Vagina (tissue), 2 donors: ENCODE data around the gene HDAC7. TPM values are rescaled to one million over a fixed set of nuclear protein-coding genes. Genes with fewer than 3 reads are reported as not detected.

ENCODE experiments used
- DNase-seq, 2 donors: peaks; one replicate each; pipeline ENCODE4 v3.0.0-alpha.2; 2017; ENCODE audit errors: extremely low spot score in 2 of 2
- H3K27ac ChIP-seq: fragments of 200-600 bp; sonication (generic); one replicate; pipeline ENCODE4 v1.5.1; 2019
- H3K27me3 ChIP-seq: fragments of 200-600 bp; sonication (generic); one replicate; pipeline ENCODE4 v1.5.1; 2019
- H3K36me3 ChIP-seq, 2 donors: fragments of 200-600 bp; sonication (generic); one replicate each; pipeline ENCODE4 v1.5.1; 2017 to 2019
- H3K4me1 ChIP-seq: fragments of 200-600 bp; sonication (generic); one replicate; pipeline ENCODE4 v1.5.1; 2019
- H3K4me3 ChIP-seq, 2 donors: fragments of 200-600 bp; sonication (generic); 1 replicate in 1 of 2; 2 replicates in 1 of 2; pipeline ENCODE4 v1.5.1; 2016 to 2019
- H3K9me3 ChIP-seq: fragments of 200-600 bp; sonication (generic); one replicate; pipeline ENCODE4 v1.5.1; 2019
- CTCF ChIP-seq, 3 experiments: fragments of 450-650 bp in 2 of 3; fragments of 200-600 bp in 1 of 3; sonication (generic) in 1 of 3; IDR thresholded peaks; one replicate each; pipeline ENCODE4 v1.5.1; 2017 to 2019; ENCODE audit warnings: antibody characterized with exemption in 3 of 3, mild to moderate bottlenecking in 2 of 3, moderate library complexity in 2 of 3
- POLR2A ChIP-seq, 2 donors: fragments of 450-650 bp; IDR thresholded peaks; one replicate each; pipeline ENCODE4 v1.6.1; 2017; ENCODE audit warnings: antibody characterized with exemption in 2 of 2, mild to moderate bottlenecking in 2 of 2, moderate library complexity in 2 of 2
- POLR2AphosphoS5 ChIP-seq, 2 donors: sonication (generic); formaldehyde crosslinking; IDR thresholded peaks; one replicate each; pipeline ENCODE4 v1.9.0; 2017; ENCODE audit warnings: antibody characterized with exemption in 2 of 2, mild to moderate bottlenecking in 2 of 2, low read depth in 1 of 2; ENCODE audit not compliant: insufficient read depth in 1 of 2
- intact Hi-C: fragments of 100-400 bp; cut with DNase I; formaldehyde crosslinking; loops from one replicate; pipeline ENCODE4 v1.15.1; 2023
- total RNA-seq: library from RNA; depleted of rRNA; stranded (reverse); fragments of >200 nt; gene quantifications from one replicate; pipeline ENCODE4 v1.2.3, GENCODE V29; 2016

Gene HDAC7
- total RNA-seq, 1 donor from 2014 or later = 67.0 TPM

- no peaks in the 10 kb centered on the region for H3K27me3 ChIP-seq
- no peaks in the 10 kb centered on the region for H3K9me3 ChIP-seq
- intact Hi-C loops = no loop called here
- peaks cover 18% of the 10 kb centered on the region for H3K4me1 ChIP-seq
- DNase-seq = no peak
- peak overlapping the region; percentile 23 for H3K27ac ChIP-seq
- H3K36me3 ChIP-seq = no peaks in the 10 kb centered on the region
- TF ChIP-seq POLR2AphosphoS5 (IDR thresholded peaks at IDR 0.05; ENCODE audit: insufficient read depth in 1 of 2, low read depth in 1 of 2) (no peak), CTCF (IDR thresholded peaks at IDR 0.05) (no peak), POLR2A (IDR thresholded peaks at IDR 0.05) (no peak)
- H3K4me3 ChIP-seq = no peak overlapping the region
Observed at GRCh38 chr12:47863985-47864384, 44.3 kb upstream of the HDAC7 start.

- no peak for DNase-seq
- Histone ChIP-seq H3K27me3 (no peaks in the 10 kb centered on the region), H3K9me3 (no peaks in the 10 kb centered on the region), H3K4me3 (no peak overlapping the region), H3K27ac (peak overlapping the region; percentile 23), H3K4me1 (peaks cover 24% of the 10 kb centered on the region), H3K36me3 (no peaks in the 10 kb centered on the region)
- intact Hi-C loops = no loop called here
- TF ChIP-seq POLR2A (IDR thresholded peaks at IDR 0.05) (no peak), CTCF (IDR thresholded peaks at IDR 0.05) (no peak), POLR2AphosphoS5 (IDR thresholded peaks at IDR 0.05; ENCODE audit: insufficient read depth in 1 of 2, low read depth in 1 of 2) (peak in 1 of 2 donors; percentile 50)
Observed at GRCh38 chr12:47863467-47863866, 43.8 kb upstream of the HDAC7 start.

- H3K4me1 ChIP-seq = peaks cover 20% of the 10 kb centered on the region
- H3K27me3 ChIP-seq = no peaks in the 10 kb centered on the region
- no peaks in the 10 kb centered on the region for H3K36me3 ChIP-seq
- H3K4me3 ChIP-seq = no peak overlapping the region
- no peak for DNase-seq
- no peaks in the 10 kb centered on the region for H3K9me3 ChIP-seq
- H3K27ac ChIP-seq = peak overlapping the region; percentile 23
- TF ChIP-seq POLR2AphosphoS5 (IDR thresholded peaks at IDR 0.05; ENCODE audit: insufficient read depth in 1 of 2, low read depth in 1 of 2) (no peak), POLR2A (IDR thresholded peaks at IDR 0.05) (no peak), CTCF (IDR thresholded peaks at IDR 0.05) (no peak)
- intact Hi-C loops = no loop called here
Observed at GRCh38 chr12:47862881-47863280, 43.2 kb upstream of the HDAC7 start.

- TF ChIP-seq POLR2AphosphoS5 (IDR thresholded peaks at IDR 0.05; ENCODE audit: insufficient read depth in 1 of 2, low read depth in 1 of 2) = no peak
- no peak for TF ChIP-seq CTCF (IDR thresholded peaks at IDR 0.05)
- TF ChIP-seq POLR2A (IDR thresholded peaks at IDR 0.05) = no peak
- Histone ChIP-seq H3K4me1 (peaks cover 17% of the 10 kb centered on the region), H3K27ac (no peak overlapping the region), H3K4me3 (no peak overlapping the region), H3K9me3 (no peaks in the 10 kb centered on the region), H3K27me3 (no peaks in the 10 kb centered on the region), H3K36me3 (no peaks in the 10 kb centered on the region)
- intact Hi-C loops = no loop called here
- no peak for DNase-seq
Observed at GRCh38 chr12:47862167-47862750, 42.6 kb upstream of the HDAC7 start.

GRCh38 chr12:47860873-47861272, 41.2 kb upstream of the HDAC7 start:
- Histone ChIP-seq H3K27ac (no peak overlapping the region), H3K9me3 (no peaks in the 10 kb centered on the region), H3K27me3 (no peaks in the 10 kb centered on the region), H3K4me3 (no peak overlapping the region), H3K4me1 (peaks cover 17% of the 10 kb centered on the region), H3K36me3 (no peaks in the 10 kb centered on the region)
- no peak for DNase-seq
- TF ChIP-seq POLR2AphosphoS5 (IDR thresholded peaks at IDR 0.05; ENCODE audit: insufficient read depth in 1 of 2, low read depth in 1 of 2) (no peak), POLR2A (IDR thresholded peaks at IDR 0.05) (no peak), CTCF (IDR thresholded peaks at IDR 0.05) (no peak)
- intact Hi-C loops = no loop called here
